ENCODE measurements around the gene ALX4.

The ALX4 gene

DNA sequence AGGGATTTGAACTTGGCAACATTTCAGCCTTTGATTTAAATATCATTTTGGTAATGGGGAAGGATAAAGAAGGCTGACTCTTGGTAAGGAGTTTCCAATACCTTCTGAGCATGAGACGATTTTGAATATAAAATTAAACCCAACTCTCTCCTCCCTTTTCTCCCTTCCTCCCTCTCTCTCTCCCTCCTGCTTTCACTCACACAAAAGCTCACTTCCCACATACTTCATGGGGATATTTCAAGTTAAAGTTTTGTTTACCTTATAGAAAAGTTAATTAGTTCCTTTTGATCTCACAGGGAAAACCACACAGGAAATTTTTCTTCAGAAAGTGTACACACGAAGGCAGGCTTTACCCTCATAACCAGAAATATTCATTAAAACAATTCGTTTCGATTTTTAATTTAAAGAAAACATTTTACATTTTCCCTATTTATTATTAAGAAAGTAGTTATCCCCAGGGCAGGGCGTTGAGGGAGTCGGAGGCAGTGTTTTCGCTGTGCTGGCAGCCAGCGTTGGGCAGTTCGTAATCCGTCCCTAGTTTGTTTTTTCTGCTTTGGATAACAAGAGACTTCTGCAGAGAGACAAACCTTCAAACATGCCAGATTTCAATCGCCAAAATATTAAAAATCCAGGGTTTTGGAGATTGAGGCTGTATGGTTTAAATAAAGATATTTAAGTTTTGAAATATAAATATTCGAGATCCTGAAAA lies 25.3 kb upstream of the ALX4 start:
- DNase-seq: no peak

DNA sequence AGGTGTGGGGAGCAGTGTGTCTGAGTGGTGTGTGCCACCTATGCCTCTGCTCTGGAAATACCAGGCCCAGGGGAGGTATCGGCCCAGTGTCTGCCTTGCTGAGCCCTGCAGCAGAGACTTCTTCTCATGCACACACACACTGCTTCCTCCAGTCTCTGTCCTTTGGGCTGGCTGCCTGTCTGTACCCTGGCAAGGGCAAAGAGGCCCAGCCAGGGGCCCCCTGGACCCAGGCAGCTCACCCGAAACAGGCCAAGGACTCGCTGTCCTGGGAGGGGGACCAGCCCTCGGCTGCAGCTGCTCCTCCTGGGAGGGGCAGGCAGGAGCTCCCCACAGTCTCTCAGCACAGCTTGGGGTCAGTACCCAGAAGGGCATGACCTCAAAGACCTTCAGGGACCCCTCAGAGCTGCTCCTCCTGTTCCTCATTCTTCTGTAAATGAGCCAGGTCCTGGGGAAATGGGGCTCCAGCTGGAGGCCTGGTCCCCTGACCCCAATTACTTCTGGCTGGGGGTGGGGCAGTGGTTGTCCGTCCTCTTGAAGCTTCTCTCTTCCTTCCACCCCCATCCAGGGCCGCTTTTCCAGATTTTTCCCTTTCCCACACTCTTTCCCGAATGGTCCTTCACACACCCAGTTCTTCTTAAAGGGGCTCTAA lies 24.5 kb upstream of the ALX4 start:
- DNase-seq: no peak

DNA sequence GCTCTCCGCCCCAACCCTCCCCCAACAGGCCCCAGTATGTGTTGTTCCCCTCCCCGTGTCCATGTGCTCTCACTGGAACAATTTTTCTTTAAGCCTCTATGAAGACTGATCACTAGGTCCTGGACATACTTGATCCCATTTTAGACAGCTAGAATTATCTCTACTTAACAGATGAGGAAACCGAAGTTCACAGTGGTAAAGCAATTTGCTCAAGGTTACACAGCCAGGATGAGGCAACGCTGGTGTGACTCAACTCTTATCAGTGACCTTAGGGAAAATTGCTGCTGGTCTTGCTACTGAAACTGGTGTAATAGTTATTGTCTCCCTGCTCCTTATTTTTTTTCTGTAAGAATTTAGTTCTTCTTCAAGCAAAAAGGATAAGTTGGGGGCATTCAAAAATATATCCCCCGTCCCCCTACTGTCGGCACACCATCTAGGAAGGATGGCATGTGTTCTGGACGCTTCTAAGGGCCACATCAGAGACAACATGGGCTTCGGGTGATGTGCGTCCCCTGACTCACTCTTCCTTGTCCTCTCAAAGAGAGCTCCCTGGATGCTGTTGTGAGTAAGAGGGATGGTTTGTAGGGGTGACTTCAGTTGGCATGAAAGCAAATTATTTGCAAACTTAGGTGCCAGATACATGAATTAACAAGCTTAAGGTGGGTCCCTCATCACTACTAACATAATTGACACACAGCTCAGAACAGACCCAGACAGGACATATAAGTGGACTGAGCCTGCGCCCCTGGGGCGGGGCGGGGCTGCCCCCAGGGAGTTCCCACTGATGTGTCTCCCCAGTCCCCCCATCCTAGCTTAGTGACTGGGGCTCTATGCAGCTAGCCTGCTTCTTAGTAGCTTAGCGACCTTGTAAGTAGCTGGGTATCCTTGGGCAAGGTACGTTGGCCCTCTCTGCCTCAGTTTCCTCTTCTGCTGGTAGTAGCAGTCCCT lies 23.6 kb upstream of the ALX4 start:
- DNase-seq: no peak

DNA sequence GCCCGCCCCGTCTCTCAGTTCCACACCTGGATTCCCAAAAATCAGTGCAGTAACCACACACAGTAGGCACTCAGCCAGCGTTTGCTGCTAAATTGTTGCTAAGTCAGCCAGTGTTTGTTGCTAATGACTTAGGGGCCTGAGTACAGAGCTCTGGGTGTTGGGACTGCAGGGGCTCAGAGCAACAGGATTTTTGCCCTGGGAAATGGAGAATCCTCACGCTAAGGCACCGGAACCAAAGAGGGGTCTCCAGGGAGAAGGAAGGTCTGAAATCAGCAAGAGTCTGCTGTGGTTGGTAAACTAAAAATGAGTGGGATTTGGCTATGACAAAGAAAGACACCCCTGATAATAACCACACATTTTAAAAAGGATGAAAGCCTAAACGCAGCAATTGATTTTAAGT lies 22.7 kb upstream of the ALX4 start:
- no peak for DNase-seq

DNA sequence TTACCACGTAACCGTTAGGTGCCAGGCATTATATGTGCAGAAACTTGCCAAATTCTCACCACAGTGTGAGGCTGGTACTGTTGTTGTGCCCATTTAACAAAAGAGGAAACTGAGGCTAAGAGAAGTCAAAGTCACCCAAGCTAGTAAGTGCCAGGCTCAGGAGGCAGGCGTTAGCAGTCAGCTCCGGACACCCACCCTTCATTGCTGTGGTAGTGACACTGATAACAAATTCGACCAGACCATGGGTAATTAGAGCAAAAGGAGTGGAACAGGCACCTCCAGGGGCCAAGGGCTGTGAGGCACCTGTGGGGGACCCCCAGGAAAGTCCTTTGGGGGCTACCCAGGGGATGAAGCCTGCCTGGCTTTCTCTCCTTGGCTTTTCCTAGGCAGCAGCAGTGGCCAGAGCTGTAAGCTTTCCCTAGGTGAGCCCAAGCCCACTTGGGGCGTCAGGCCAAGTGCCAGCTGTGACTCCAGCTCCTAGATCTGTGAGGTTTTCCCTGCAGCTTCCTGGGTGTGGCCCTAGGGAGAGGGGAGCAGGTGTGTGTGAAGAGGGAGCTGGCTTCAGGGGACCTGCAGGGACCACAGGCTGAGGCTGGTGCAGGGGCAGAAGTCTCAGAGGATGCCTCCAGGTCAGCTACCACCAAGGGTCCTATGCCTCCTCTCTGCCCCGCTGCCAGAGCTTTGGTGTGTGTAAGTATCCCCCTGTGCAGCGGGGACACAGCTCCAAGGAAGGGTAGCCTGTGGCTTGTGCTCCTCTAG lies 19.7 kb upstream of the ALX4 start:
- DNase-seq: no peak

DNA sequence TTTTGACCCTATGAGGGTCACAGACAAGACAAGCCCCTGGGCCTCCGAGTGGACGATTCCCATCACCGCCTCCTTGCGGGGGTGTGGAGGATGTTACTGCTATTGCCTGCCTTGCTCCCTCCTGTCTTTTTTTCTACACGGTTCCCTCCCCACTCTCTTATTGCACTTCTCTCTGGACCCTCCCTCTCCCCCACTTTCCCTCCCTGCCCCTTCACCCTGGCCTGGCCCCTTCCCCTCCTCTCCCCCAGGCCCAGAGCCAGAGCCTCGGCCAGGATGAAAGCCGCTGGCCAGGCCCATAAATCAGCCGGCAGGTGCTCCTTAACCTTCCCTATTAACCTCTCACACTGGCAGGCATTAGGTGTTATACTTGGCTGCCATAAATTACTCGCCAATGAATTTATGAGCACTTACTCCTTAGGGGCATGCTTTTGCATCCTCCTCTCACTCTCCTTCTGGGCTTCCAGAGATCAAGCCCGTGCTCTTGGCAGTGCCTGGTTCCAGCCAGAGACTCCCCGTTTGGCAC lies 18.3 kb upstream of the ALX4 start:
- no peak for DNase-seq

DNA sequence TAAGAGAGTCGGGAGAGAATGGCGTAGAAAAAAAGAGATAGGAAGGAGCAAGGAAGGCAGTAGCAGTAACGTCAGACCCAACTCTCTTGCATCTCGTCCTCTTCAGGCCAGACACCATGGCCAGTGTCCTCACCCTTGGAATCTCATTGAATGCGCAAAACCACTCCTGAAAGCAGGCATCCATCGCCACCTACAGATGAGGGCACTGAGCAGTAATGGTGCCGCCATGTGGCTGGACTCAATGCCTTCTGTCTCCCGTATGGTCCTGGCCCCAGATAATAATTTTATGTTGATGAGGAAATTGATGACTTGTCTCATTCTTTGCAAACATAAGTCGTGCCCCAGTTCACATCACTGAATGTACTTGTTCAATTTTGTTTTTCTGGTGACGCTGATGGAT lies 17.8 kb upstream of the ALX4 start:
- DNase-seq: no peak

DNA sequence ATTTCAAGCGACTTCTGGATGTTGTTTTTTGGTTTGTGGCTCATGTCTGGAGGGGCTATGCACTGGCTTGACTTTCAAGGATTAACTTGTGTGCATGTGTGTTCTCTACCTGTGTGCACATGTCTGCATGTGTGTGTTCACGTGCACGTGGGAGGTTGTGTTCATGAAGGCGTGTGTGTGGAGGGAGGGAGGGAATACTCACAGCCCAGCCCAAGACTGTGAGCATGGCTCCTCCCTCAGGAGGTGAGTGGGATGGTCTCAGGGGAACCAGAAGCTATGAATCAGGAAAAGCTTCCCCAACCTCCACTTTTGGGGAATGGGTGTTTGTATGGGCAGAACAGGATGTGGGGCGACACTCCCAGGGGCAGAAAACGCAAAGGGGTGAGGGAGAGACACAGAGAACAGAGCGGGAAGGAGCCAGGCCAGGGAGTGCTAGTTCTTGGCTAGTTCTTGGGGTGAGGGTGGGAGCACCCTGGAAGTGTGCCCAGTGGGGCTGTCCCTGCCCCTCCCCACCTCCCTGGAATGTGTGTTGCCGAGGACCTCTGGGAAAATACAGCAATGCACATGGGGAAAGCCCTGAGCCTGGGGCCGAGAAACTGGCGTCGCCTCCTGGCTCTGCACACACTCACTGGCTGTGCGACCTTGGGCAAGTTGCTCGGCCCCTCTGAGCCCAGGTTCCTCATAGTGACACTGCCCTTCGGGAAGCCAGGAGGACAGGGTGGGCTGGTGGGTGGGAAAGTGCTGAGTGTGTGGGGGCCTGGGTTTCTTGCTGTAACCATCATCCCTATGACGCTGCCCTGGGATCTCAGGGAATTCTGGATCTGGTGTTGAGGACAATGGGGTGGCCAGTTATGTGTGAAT lies 16.9 kb upstream of the ALX4 start:
- peak; percentile 27 for DNase-seq

DNA sequence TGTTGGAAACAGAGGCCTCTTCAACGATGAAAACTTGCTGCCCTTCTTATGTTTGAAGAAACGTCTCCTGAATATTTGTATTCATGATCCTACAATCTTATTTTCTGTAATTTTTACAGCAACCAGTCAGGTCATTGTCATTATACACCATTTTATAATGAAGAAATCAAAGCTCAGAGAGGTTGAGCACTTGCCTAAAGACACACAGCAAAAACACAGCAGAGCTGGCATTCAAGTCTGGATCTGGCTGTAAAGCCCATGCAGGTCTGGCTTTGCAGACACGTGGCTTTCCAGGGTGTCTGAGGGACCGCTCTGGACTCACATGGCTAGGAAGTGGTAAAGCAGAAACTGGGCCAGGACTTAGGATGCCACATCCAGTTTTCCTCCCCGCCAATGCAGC lies 15.8 kb upstream of the ALX4 start:
- no peak for DNase-seq

DNA sequence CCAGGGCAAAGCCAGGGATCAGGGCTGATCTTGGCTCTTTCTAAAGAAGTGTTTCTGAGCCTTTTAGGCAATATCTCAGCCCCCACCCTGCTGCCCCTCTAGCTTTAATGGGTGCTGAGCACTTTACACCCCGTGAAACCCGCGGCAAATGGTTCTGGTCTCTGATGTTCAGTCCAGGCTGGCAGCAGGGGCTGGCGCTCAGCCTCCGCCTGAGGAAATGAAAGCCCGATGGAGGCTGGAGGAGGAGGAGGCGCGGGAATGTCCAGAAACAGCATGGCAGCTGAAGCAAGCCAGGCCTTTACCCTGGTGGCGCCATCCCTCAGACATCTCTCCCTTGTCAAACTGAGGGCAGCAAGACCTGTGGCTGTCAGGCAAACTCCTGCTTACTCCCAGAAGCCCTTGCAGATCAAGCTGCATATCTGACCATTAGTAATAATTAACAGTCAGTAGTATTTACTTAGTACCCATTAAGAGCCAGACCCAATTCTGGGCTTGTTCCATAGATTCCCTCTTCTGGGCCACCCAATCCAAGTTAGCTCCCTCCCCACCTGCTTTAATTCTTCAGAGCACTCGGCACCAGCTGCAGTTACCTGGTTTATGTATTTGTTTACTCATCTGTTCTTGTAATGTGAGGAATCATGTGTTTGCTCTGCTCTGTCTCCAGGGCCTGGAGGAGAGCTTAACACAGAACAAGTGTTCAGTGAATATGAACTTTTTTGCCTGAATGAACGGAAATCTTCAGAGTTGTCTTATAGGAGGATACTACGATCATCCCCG lies 15.0 kb upstream of the ALX4 start:
- DNase-seq: no peak

DNA sequence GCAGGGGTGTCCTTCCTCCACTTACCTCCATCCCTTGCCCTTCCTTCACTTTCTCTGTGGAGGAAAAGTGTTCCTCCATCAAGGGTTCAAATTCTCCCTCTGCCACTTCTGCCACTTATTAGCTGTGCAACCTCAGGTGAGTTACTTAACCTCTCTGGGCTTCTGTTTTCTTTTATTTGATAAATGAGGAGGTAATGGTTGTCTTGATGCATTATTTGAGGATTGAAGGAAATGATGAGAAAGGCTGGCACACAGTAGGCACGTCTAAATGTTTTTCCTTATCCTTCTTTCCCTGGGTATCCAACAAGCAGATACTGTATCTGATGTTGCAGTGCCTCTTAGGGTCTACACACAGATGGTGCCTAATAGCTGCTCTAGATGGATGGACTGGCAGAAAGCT lies 14.3 kb upstream of the ALX4 start:
- DNase-seq: no peak

DNA sequence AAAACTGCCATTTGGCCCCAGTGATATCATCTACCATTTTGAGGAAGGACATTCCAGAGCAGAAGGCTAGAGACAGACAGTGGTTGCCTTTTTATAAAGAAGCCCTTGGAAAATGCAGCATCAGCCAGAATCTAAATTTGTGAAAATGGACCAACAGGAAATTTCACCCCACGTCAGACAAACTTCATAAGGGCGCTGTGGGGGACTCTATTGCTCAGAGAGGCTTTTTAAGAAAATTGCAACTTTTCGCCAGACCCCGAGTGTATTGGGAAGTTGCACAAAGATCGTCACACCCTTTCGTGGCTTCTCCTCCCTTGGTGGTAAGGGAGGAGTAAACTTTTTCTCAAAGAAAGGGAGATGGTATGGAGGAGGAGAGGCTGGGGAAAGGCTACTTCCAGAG lies 12.3 kb upstream of the ALX4 start:
- no peak for DNase-seq

DNA sequence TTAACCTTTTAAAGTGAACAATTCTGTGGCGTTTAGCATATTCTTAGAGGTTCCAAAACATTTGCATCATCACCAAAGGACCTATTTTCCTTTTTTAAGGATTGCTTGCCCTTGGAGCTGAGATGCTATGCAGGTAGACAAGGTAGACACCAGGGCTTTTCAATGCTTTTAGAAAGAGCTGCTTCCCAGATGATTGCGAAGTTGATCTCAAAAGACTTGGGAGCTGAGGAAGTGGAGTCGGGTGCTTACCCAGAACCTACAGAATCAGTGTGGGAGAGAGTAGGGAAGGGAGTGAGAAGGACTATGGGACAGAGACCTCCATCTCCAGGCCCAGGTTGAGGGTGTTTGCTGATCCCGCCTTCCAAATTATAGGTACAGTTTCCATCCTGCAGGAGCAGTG lies 11.1 kb upstream of the ALX4 start:
- no peak for DNase-seq

DNA sequence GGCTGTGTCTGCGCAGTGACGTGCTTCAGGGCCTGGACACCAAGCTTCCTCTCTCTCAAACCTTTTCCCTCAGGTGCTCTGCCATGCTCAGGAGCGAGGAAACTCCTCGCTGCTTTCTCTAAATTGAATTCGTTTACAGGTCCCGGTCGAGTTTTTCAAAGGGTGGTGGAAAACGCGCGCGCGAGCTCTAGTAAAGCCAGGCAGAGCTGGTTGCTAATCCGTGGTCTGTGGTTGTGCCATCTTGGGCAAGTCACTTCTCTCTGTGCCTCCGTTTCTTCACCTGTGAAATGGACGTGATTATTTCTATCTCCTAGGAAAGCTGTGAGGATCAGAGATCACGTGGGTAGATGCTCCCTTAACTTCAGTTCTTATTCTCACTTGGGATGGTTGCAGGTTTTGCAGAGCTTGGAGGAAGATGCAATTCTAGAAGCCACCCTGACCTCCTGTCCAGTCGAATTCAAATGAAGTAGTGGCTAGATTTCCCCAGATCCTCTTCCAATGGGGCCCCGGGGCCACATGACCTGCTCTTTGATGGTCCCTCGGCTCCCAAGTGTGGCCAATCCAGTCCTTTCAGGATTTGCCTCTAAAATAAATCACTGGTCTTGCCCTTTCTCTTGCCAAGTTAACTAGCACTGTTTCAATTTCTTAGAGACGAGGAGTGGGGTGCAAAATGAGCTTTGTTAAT lies 10.5 kb upstream of the ALX4 start:
- DNase-seq: no peak

DNA sequence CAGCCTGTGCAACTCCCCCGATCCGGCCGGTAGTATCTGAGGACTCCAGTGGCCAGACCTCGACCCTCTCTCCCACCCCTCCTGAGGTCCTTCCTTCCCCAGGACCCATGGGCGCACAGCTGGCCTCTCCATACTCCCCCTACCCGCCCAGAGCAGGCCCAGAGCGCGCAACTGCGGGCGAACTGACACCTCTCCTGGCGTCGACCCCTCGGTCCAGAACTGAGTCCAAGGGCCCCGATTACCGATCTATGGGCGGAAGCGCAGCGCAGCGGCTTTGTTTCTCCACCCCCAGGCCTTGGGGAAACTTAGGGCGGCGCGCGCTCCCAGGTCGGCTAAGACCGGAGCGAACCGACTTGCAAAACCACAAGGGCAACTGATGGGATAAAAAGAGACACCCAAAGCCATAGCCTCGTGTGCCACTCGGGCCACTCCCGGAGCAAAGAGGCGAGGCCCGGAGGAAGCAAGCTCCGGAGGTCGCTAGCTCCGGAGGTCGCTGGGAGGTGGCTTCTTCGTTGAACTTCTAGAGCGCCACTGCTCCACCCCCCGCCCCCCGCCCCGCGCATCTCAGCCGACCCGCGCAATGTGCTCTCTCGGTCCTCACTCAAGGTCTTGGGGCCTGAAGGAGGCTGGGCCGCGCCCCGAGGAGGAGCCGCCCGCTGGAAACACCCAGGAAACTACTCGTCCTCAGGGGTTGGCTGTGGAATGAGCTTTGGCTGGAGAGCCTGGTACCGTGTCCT lies 9.8 kb upstream of the ALX4 start:
- DNase-seq: no peak

DNA sequence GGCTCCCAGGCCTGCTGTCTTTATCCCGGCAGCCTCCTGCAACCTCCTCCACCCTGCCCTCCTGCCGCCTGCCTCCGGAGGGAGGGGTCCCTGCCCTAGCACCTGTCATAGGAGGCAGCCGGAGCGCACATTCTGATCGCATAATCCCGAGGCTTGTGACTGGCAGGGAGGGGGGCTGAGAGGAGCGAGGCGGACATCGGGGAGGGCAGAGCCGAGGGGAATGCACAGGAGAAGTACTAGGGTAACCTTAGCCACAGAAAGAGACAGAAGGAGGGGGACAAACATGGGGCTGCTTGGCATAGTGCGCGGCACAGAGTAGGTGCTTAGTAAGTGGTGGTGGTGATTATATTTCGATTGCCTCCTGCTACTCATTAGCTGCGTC lies 9.2 kb upstream of the ALX4 start:
- no peak for DNase-seq

DNA sequence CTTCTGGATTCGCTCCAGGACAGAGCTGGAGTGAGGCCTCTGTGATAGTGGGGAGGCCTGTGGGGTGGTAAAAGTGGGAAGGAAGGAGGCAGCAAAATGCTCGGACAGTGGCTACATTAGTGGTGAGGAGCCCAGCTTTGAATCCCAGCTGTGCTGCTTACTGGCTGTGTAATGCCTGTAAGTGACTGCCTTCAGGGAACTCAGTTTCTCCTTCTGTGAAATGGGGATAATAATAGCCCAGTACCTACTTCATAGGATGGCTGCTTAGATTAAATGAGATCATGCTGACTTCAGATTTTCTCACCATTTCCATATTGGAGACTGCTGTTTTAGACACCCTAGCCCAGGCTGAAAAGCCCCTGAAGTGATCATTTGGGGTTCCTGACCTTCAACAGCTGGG lies 8.4 kb upstream of the ALX4 start:
- no peak for DNase-seq

DNA sequence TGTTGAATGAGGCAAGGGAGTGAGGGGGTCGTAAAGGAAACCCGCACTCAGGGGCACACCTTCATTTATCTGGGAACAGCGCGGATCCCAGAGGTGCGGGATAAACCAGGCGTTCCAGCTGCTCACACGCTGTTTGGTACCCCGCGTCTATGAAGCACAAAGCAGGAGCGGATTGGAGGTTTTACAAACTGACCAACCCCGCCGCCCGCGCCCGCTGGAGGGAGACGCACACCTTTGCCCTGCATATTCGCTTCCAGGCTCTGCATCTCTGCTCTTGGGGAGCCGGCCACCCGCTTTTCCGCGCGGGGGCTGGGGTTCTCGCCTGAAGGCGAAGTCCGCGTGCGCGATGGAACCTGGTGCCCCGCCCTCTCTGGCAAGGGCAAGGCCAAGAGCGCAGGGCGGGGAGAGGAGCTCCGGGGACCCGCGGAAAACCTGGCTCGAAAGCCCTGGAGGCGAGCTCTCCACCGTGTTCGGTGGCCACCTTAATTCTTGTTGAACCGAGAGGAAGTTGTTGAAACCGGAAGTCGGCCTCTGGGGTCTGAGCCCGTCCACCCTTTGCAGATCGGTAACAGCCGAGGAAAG lies 6.8 kb upstream of the ALX4 start:
- no peak for DNase-seq
